Activated naive CD8-positive, alpha-beta T cell treated with anti-CD3 and anti-CD28 coated beads, Interleukin-2, amount 10 ng/mL, durations not matched to agents 7 days and 5 days (primary cell): ENCODE measurements around the gene PIP4P1. TPM values are rescaled to one million over a fixed set of nuclear protein-coding genes. Genes with fewer than 3 reads are reported as not detected.

Experiments used
- ATAC-seq: fragments of 150-1000 bp; cut with Tn5 transposase; one replicate; pipeline ENCODE4 v1.10.0; 2021; ENCODE audit warnings: low read depth, moderate library complexity
- POLR2A ChIA-PET: fragments of 350-600 bp; sonication (Branson Sonifier 250); formaldehyde crosslinking; loops from one replicate; lab custom pipeline; 2021; ENCODE audit warnings: antibody characterized with exemption; lab: Charles Lee
- DNase-seq: peaks from one replicate; pipeline ENCODE4 v3.0.0; 2021
- H3K27ac Mint-ChIP-seq: one replicate; pipeline ENCODE4 v1.8.0; 2022; ENCODE audit warnings: mild to moderate bottlenecking, mixed read lengths
- H3K27me3 Mint-ChIP-seq: one replicate; pipeline ENCODE4 v1.8.0; 2022; ENCODE audit warnings: mild to moderate bottlenecking, moderate library complexity, mixed read lengths
- H3K36me3 Mint-ChIP-seq: one replicate; pipeline ENCODE4 v1.8.0; 2021; ENCODE audit warnings: mild to moderate bottlenecking, mixed read lengths
- H3K4me1 Mint-ChIP-seq: one replicate; pipeline ENCODE4 v1.8.0; 2021; ENCODE audit warnings: mixed read lengths
- H3K4me3 Mint-ChIP-seq: one replicate; pipeline ENCODE4 v1.8.0; 2022; ENCODE audit warnings: mild to moderate bottlenecking, moderate library complexity, mixed read lengths
- H3K9me3 Mint-ChIP-seq: one replicate; pipeline ENCODE4 v1.8.0; 2021; ENCODE audit warnings: mixed read lengths
- total RNA-seq, 2 experiments: library from RNA; stranded (reverse); gene quantifications; one replicate each; pipeline ENCODE4 v1.2.3, GENCODE V29; 2021

Gene PIP4P1
- total RNA-seq, 2 experiments from 2014 or later: 42.4 to 45.8 TPM

- DNase-seq: no peak
- no peak for ATAC-seq
- Mint-ChIP-seq H3K27ac (peak overlapping the region; percentile 91), H3K9me3 (peaks cover 2% of the 10 kb centered on the region), H3K4me3 (peak overlapping the region; percentile 69), H3K4me1 (peaks cover 61% of the 10 kb centered on the region), H3K27me3 (no peaks in the 10 kb centered on the region), H3K36me3 (peaks cover 5% of the 10 kb centered on the region)
- POLR2A ChIA-PET: interaction anchor here (0.6 to 1.6 kb wide), 5 partner anchors 10 to 35 kb away, joined by 3 to 6 read pairs (median 4); partner anchors contain the start of gene PNP
Measured at GRCh38 chr14:20490563-20490962, 29.3 kb upstream of the PIP4P1 start.

- Mint-ChIP-seq H3K27ac (peak overlapping the region; percentile 91), H3K4me3 (peak overlapping the region; percentile 69), H3K4me1 (peaks cover 54% of the 10 kb centered on the region), H3K9me3 (peaks cover 2% of the 10 kb centered on the region), H3K36me3 (peaks cover 4% of the 10 kb centered on the region), H3K27me3 (no peaks in the 10 kb centered on the region)
- POLR2A ChIA-PET: interaction anchor here (1.0 to 1.7 kb wide), 4 partner anchors 9 to 74 kb away, joined by 3 to 10 read pairs (median 5); partner anchors contain the start of gene PNP
- peak; percentile 74 for ATAC-seq
- DNase-seq: no peak
Measured at GRCh38 chr14:20489093-20489994, 28.1 kb upstream of the PIP4P1 start.

GRCh38 chr14:20487396-20487725, 26.1 kb upstream of the PIP4P1 start:
- ATAC-seq: peak; percentile 42
- Mint-ChIP-seq H3K27ac (peak overlapping the region; percentile 5), H3K4me1 (peaks cover 51% of the 10 kb centered on the region), H3K4me3 (peak overlapping the region; percentile 34), H3K36me3 (peaks cover 2% of the 10 kb centered on the region), H3K9me3 (peaks cover 2% of the 10 kb centered on the region), H3K27me3 (no peaks in the 10 kb centered on the region)
- no peak for DNase-seq
- POLR2A ChIA-PET: interaction anchor here (0.8 to 2.1 kb wide), 4 partner anchors 9 to 145 kb away, joined by 4 to 10 read pairs (median 4); partner anchors contain the start of gene PARP2

GRCh38 chr14:20486684-20487395, 25.6 kb upstream of the PIP4P1 start:
- H3K27ac Mint-ChIP-seq: peak overlapping the region; percentile 5
- POLR2A ChIA-PET: interaction anchor here (0.8 to 2.1 kb wide), 4 partner anchors 8 to 144 kb away, joined by 4 to 10 read pairs (median 4); partner anchors contain the start of gene PARP2
- peaks cover 2% of the 10 kb centered on the region for H3K9me3 Mint-ChIP-seq
- peak; percentile 9 for ATAC-seq
- peaks cover 47% of the 10 kb centered on the region for H3K4me1 Mint-ChIP-seq
- no peaks in the 10 kb centered on the region for H3K27me3 Mint-ChIP-seq
- DNase-seq: no peak
- H3K4me3 Mint-ChIP-seq: peak overlapping the region; percentile 34
- H3K36me3 Mint-ChIP-seq: peaks cover 2% of the 10 kb centered on the region

- H3K4me1 Mint-ChIP-seq: peaks cover 39% of the 10 kb centered on the region
- peaks cover 2% of the 10 kb centered on the region for H3K36me3 Mint-ChIP-seq
- POLR2A ChIA-PET: interaction anchor here (2.1 kb wide), 1 partner anchor 16 kb away, joined by 10 read pairs; no protein-coding TSS in a partner anchor
- no peaks in the 10 kb centered on the region for H3K9me3 Mint-ChIP-seq
- H3K27ac Mint-ChIP-seq: no peak overlapping the region
- no peaks in the 10 kb centered on the region for H3K27me3 Mint-ChIP-seq
- H3K4me3 Mint-ChIP-seq: no peak overlapping the region
- ATAC-seq: no peak
- no peak for DNase-seq
Measured at GRCh38 chr14:20485900-20486299, 24.7 kb upstream of the PIP4P1 start.

- POLR2A ChIA-PET: interaction anchor here (1.4 kb wide), 1 partner anchor 13 kb away, joined by 3 read pairs; the partner anchor contains the start of gene PNP
- Mint-ChIP-seq H3K9me3 (no peaks in the 10 kb centered on the region), H3K27ac (no peak overlapping the region), H3K27me3 (no peaks in the 10 kb centered on the region), H3K4me1 (peaks cover 21% of the 10 kb centered on the region), H3K36me3 (peaks cover 22% of the 10 kb centered on the region), H3K4me3 (no peak overlapping the region)
- DNase-seq (no peak), ATAC-seq (no peak)
Measured at GRCh38 chr14:20482382-20482781, 21.1 kb upstream of the PIP4P1 start.

GRCh38 chr14:20478894-20479293, 17.7 kb upstream of the PIP4P1 start:
- H3K27ac Mint-ChIP-seq: no peak overlapping the region
- H3K4me1 Mint-ChIP-seq: peaks cover 31% of the 10 kb centered on the region
- H3K36me3 Mint-ChIP-seq: peaks cover 52% of the 10 kb centered on the region
- no peaks in the 10 kb centered on the region for H3K27me3 Mint-ChIP-seq
- DNase-seq (no peak), ATAC-seq (no peak)
- H3K9me3 Mint-ChIP-seq: no peaks in the 10 kb centered on the region
- POLR2A ChIA-PET: interaction anchor here (1.0 to 1.7 kb wide), 4 partner anchors 8 to 63 kb away, joined by 3 to 9 read pairs (median 6); partner anchors contain the start of genes PIP4P1 and PNP
- no peak overlapping the region for H3K4me3 Mint-ChIP-seq

- H3K27ac Mint-ChIP-seq: peak overlapping the region; percentile 93
- POLR2A ChIA-PET: interaction anchor here (0.7 to 1.5 kb wide), 4 partner anchors 9 to 16 kb away, joined by 3 to 8 read pairs (median 4); partner anchors contain the start of gene PIP4P1
- ATAC-seq (peak; percentile 65), DNase-seq (peak; percentile 45)
- H3K4me3 Mint-ChIP-seq: peak overlapping the region; percentile 72
- no peaks in the 10 kb centered on the region for H3K27me3 Mint-ChIP-seq
- peaks cover 61% of the 10 kb centered on the region for H3K36me3 Mint-ChIP-seq
- H3K9me3 Mint-ChIP-seq: no peaks in the 10 kb centered on the region
- H3K4me1 Mint-ChIP-seq: peaks cover 40% of the 10 kb centered on the region
Measured at GRCh38 chr14:20477211-20477876, 16.1 kb upstream of the PIP4P1 start.

- DNase-seq (no peak), ATAC-seq (no peak)
- Mint-ChIP-seq H3K4me3 (peak overlapping the region; percentile 72), H3K4me1 (peaks cover 46% of the 10 kb centered on the region), H3K27me3 (no peaks in the 10 kb centered on the region), H3K27ac (peak overlapping the region; percentile 93), H3K9me3 (no peaks in the 10 kb centered on the region), H3K36me3 (peaks cover 66% of the 10 kb centered on the region)
- POLR2A ChIA-PET: interaction anchor here (1.1 to 1.5 kb wide), 2 partner anchors 13 to 15 kb away, joined by 3 to 6 read pairs; partner anchors contain the start of gene PIP4P1
Measured at GRCh38 chr14:20476776-20477175, 15.5 kb upstream of the PIP4P1 start.

GRCh38 chr14:20472536-20473169, 11.4 kb upstream of the PIP4P1 start:
- peak overlapping the region; percentile 59 for H3K27ac Mint-ChIP-seq
- ATAC-seq: no peak
- H3K36me3 Mint-ChIP-seq: peaks cover 61% of the 10 kb centered on the region
- H3K9me3 Mint-ChIP-seq: no peaks in the 10 kb centered on the region
- H3K27me3 Mint-ChIP-seq: no peaks in the 10 kb centered on the region
- POLR2A ChIA-PET: interaction anchor here (1.0 to 2.2 kb wide), 2 partner anchors 12 to 18 kb away, joined by 4 to 9 read pairs; partner anchors contain the start of genes APEX1, OSGEP and PIP4P1
- peak overlapping the region; percentile 75 for H3K4me3 Mint-ChIP-seq
- peaks cover 60% of the 10 kb centered on the region for H3K4me1 Mint-ChIP-seq
- no peak for DNase-seq

GRCh38 chr14:20470603-20470901, 9.3 kb upstream of the PIP4P1 start:
- Mint-ChIP-seq H3K27ac (peak overlapping the region; percentile 99), H3K36me3 (peaks cover 43% of the 10 kb centered on the region), H3K4me3 (peak overlapping the region; percentile 99), H3K4me1 (peaks cover 46% of the 10 kb centered on the region), H3K27me3 (no peaks in the 10 kb centered on the region), H3K9me3 (no peaks in the 10 kb centered on the region)
- no peak for DNase-seq
- POLR2A ChIA-PET: interaction anchor here (1.3 to 3.1 kb wide), 10 partner anchors 8 to 137 kb away, joined by 4 to 36 read pairs (median 18); partner anchors contain the start of genes APEX1, CCNB1IP1, OSGEP and PARP2
- no peak for ATAC-seq
